Kidney (tissue), 14 donors: ENCODE data around the gene GRAP2. TPM values are rescaled to one million over a fixed set of nuclear protein-coding genes. Genes with fewer than 3 reads are reported as not detected.

Experiments used
- DNase-seq, 5 donors: peaks; one replicate each; pipeline ENCODE4 v3.0.0-alpha.2; 2013 to 2020
- FAIRE-seq: peaks from 2 replicates; lab custom pipeline; 2012; peaks lifted over from hg19 to GRCh38; lab: Jason Lieb, UNC
- H3K27ac ChIP-seq, 2 donors: one replicate each; pipeline ENCODE4 v1.7.0; 2013; ENCODE audit warnings: low read depth in 2 of 2, low read length in 2 of 2, inconsistent platforms in 1 of 2
- H3K27me3 ChIP-seq: one replicate; pipeline ENCODE4 v1.7.1; 2013; ENCODE audit warnings: low read length, inconsistent platforms; ENCODE audit not compliant: control insufficient read depth, insufficient read depth
- H3K36me3 ChIP-seq, 3 donors: one replicate each; pipeline versions ENCODE4 v1.7.0 to v1.7.1; 2013; ENCODE audit warnings: low read length in 3 of 3, control low read depth in 1 of 3, inconsistent platforms in 1 of 3; ENCODE audit not compliant: insufficient read depth in 3 of 3, control insufficient read depth in 2 of 3
- H3K4me1 ChIP-seq, 3 donors: one replicate each; pipeline versions ENCODE4 v1.7.0 to v1.7.1; 2013; ENCODE audit warnings: low read length in 3 of 3, inconsistent platforms in 1 of 3, low read depth in 1 of 3; ENCODE audit not compliant: control insufficient read depth in 2 of 3, insufficient read depth in 2 of 3
- H3K4me3 ChIP-seq, 3 donors: one replicate each; pipeline versions ENCODE4 v1.7.0 to v1.8.1; 2013; ENCODE audit warnings: low read length in 3 of 3, control low read depth in 1 of 3, inconsistent platforms in 1 of 3
- H3K9ac ChIP-seq, 3 donors: one replicate each; pipeline versions ENCODE4 v1.7.0 to v1.7.1; 2013; ENCODE audit warnings: low read length in 3 of 3, control low read depth in 1 of 3, inconsistent platforms in 1 of 3
- H3K9me3 ChIP-seq, 3 donors: one replicate each; pipeline versions ENCODE4 v1.7.0 to v1.7.1; 2013; ENCODE audit warnings: low read length in 3 of 3, control low read depth in 1 of 3, inconsistent platforms in 1 of 3; ENCODE audit not compliant: control insufficient read depth in 2 of 3, insufficient read depth in 1 of 3
- intact Hi-C: fragments of 100-400 bp; cut with DNase I; formaldehyde crosslinking; loops from one replicate; pipeline ENCODE4 v1.11.1; 2022
- polyA plus RNA-seq: library from polyadenylated mRNA; stranded (reverse); fragments of 350-450 nt; fragmentation: Illumina TruSeq; extraction: RNeasy Lipid Tissue Mini Kit (QIAGEN cat#74804); gene quantifications from one replicate; pipeline ENCODE4 v1.2.3, GENCODE V29; 2014; ENCODE audit warnings: low read depth, low replicate concordance; ENCODE audit not compliant: insufficient read depth
- total RNA-seq: library from RNA; stranded (reverse); fragmentation: NEBNext Ultra II Directional; extraction: Animal tissue kit (Norgen Biotek cat#: 25700); gene quantifications from one replicate; pipeline ENCODE4 v1.2.1, GENCODE V29; 2021
- TF ChIP-seq, protein P1 (sequence below): IDR thresholded peaks from 3 replicates; pipeline ENCODE4 v1.5.1; 2012; ENCODE audit warnings: mild to moderate bottlenecking, moderate library complexity, borderline replicate concordance; ENCODE audit not compliant: insufficient read depth; ENCODE audit errors: extremely low read depth
- donor health status: control.
- donor health status: control.
- donor health status: control.
- donor health status: control.
- donor health status: control.
- donor health status: DM: yes; HTN: yes; CAD: no.
- donor health status: Normal renal cell carcinoma (clear cell type).

GRAP2 gene
- total and polyA plus RNA-seq, 2 donors from 2014 or later = 0.73 to 9.7 TPM

DNA sequence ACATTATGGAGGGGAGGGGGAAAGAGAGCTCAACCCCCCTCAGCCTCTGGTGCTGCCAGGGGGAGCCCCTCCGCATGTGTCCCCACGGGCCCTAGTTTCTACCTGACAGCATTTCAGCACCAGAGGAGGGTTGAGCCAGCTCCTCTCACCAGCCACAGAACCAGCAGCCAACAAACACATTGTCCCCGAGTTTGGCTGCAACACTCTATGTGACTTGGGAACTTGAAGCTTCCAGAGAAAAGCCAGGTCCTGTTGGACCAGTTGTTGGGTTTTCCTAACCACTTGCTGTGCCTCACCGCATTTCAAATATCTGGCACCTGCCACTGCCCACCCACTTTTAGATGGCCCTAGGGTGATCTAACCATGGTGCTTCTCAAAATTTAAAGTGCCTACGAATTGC is 72.8 kb downstream of the GRAP2 start:
- TF ChIP-seq, protein P1, sequence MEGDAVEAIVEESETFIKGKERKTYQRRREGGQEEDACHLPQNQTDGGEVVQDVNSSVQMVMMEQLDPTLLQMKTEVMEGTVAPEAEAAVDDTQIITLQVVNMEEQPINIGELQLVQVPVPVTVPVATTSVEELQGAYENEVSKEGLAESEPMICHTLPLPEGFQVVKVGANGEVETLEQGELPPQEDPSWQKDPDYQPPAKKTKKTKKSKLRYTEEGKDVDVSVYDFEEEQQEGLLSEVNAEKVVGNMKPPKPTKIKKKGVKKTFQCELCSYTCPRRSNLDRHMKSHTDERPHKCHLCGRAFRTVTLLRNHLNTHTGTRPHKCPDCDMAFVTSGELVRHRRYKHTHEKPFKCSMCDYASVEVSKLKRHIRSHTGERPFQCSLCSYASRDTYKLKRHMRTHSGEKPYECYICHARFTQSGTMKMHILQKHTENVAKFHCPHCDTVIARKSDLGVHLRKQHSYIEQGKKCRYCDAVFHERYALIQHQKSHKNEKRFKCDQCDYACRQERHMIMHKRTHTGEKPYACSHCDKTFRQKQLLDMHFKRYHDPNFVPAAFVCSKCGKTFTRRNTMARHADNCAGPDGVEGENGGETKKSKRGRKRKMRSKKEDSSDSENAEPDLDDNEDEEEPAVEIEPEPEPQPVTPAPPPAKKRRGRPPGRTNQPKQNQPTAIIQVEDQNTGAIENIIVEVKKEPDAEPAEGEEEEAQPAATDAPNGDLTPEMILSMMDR = no peak
- peaks cover 0 to 2% (median 0%) of the 10 kb centered on the region in 3 donors for H3K4me1 ChIP-seq
- no peak overlapping the region for H3K9ac ChIP-seq
- FAIRE-seq = no peak
- H3K4me3 ChIP-seq = no peak overlapping the region
- intact Hi-C loops = no loop called here
- H3K36me3 ChIP-seq = no peaks in the 10 kb centered on the region
- no peak for DNase-seq
- no peak overlapping the region for H3K27ac ChIP-seq
- H3K27me3 ChIP-seq = no peaks in the 10 kb centered on the region
- H3K9me3 ChIP-seq = no peaks in the 10 kb centered on the region

DNA sequence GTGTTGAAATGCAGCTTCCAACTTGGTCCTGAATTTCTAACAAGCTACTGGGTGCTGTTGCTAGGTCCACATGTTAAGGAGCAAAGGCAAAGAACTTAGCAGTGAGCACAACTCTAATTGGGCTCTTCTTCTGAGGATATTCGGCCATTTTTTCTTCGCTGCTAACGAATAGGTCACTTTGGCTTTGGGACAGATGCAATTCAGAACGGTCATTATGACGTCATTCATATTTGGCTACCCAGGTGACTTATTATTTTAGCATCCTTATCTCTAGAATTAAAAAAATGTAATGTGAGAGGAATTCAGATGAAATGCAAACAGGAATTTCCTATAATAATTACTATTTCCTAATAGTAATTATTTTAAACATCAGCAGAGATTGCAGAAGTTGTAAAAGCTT is 73.2 kb downstream of the GRAP2 start:
- no peak overlapping the region for H3K27ac ChIP-seq

DNA sequence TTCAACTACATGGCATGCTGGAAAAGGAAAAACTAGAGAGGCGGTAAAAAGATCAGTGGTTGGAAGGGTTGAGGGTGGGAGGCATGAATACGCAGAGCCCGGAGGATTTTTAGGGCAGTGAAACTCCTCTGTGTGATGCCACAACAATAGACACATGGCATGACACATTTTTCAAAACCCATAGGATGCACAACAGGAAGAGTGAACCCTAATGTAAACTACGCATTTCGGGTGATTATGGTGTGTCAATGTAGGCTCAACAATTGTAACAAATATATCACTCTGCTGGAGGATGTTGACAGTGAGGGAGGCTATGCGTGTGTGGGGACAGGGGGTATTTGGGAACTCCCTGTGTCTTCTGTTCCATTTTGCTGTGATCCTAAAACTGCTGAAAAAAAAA is 78.2 kb downstream of the GRAP2 start:
- H3K9me3 ChIP-seq = no peaks in the 10 kb centered on the region
- intact Hi-C loops = no loop called here

More for the DNA sequence above, 73.2 kb downstream of the GRAP2 start:
- Histone ChIP-seq H3K9ac (no peak overlapping the region), H3K4me3 (no peak overlapping the region), H3K4me1 (no peaks in the 10 kb centered on the region), H3K36me3 (no peaks in the 10 kb centered on the region), H3K9me3 (no peaks in the 10 kb centered on the region), H3K27me3 (no peaks in the 10 kb centered on the region)
- TF ChIP-seq, protein P1 = no peak
- intact Hi-C loops = no loop called here
- FAIRE-seq (no peak), DNase-seq (no peak)

DNA sequence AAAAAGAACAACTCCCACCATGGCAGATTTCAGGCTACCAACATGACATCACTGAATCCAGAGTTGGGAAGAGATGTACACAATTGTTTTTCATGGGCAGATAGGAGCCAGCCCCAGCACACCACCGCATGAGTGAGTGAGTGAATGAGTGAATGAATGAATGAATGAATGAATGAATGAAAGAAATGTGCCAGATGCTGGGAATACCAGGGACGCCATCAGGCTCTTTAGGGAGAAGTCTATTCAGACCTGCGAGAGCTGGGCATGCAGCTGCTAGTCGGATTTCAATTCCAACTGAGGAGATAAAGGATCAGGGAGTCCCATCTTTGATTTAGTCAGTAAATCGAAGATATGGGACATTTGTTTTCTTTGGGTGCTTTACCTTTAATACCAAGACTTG is 78.6 kb downstream of the GRAP2 start:
- no peak overlapping the region for H3K4me3 ChIP-seq
- no peak overlapping the region for H3K9ac ChIP-seq
- DNase-seq = no peak
- H3K27ac ChIP-seq = no peak overlapping the region
- TF ChIP-seq, protein P1 = no peak
- H3K36me3 ChIP-seq = no peaks in the 10 kb centered on the region
- FAIRE-seq = no peak
- H3K4me1 ChIP-seq = no peaks in the 10 kb centered on the region
- H3K27me3 ChIP-seq = no peaks in the 10 kb centered on the region
- H3K9me3 ChIP-seq = no peaks in the 10 kb centered on the region
- intact Hi-C loops = no loop called here

More for the DNA sequence above, 78.2 kb downstream of the GRAP2 start:
- Histone ChIP-seq H3K36me3 (no peaks in the 10 kb centered on the region), H3K9ac (no peak overlapping the region), H3K27me3 (no peaks in the 10 kb centered on the region), H3K4me1 (no peaks in the 10 kb centered on the region), H3K27ac (no peak overlapping the region), H3K4me3 (no peak overlapping the region)
- no peak for DNase-seq
- TF ChIP-seq, protein P1 = no peak
- FAIRE-seq = no peak
